SK-N-SH (cell line): Measurements from ENCODE around the gene CDKL5.

Source experiments
- CTCF ChIP-seq: fragments of 200-600 bp; sonication (generic); IDR thresholded peaks from 2 replicates; pipeline ENCODE4 v1.6.1; 2017; ENCODE audit warnings: antibody characterized with exemption, mild to moderate bottlenecking, moderate library complexity
- ELF1 ChIP-seq: IDR thresholded peaks from 2 replicates; pipeline ENCODE4 v1.4.0; 2012
- EZH2phosphoT487 ChIP-seq: fragments of 200-600 bp; sonication (generic); IDR thresholded peaks from 2 replicates; pipeline ENCODE4 v1.6.1; 2017; ENCODE audit warnings: low read depth, mixed run types, mild to moderate bottlenecking, antibody characterized with exemption, moderate library complexity, borderline replicate concordance
- FOXJ3 ChIP-seq: sonication (generic); formaldehyde crosslinking; IDR thresholded peaks from 2 replicates; pipeline ENCODE4 v1.5.1; 2020; ENCODE audit warnings: mild to moderate bottlenecking, missing genetic modification reagents
- MAX ChIP-seq: IDR thresholded peaks from 2 replicates; pipeline ENCODE4 v1.4.0; 2012; ENCODE audit warnings: low read depth
- MXI1 ChIP-seq: IDR thresholded peaks from 2 replicates; pipeline ENCODE4 v1.6.1; 2012; ENCODE audit warnings: mild to moderate bottlenecking, low read depth, low read length, improper control_type of control experiment
- NFIC ChIP-seq: IDR thresholded peaks from 2 replicates; pipeline ENCODE4 v1.4.0; 2012; ENCODE audit warnings: borderline replicate concordance
- POLR2AphosphoS5 ChIP-seq: IDR thresholded peaks from 2 replicates; pipeline ENCODE4 v1.6.1; 2012; ENCODE audit warnings: low read depth, low read length
- RCOR1 ChIP-seq: fragments of 150-350 bp; IDR thresholded peaks from 2 replicates; pipeline ENCODE4 v1.6.1; 2017; ENCODE audit warnings: antibody characterized with exemption, low read length
- TEAD4 ChIP-seq: IDR thresholded peaks from 2 replicates; pipeline ENCODE4 v1.4.0; 2012; ENCODE audit warnings: mild to moderate bottlenecking, borderline replicate concordance; ENCODE audit not compliant: insufficient read depth
- USF1 ChIP-seq: IDR thresholded peaks from 2 replicates; pipeline ENCODE4 v1.4.0; 2012; ENCODE audit warnings: low read depth, borderline replicate concordance
- USF2 ChIP-seq: fragments of 150-350 bp; IDR thresholded peaks from 2 replicates; pipeline ENCODE4 v1.6.1; 2017; ENCODE audit warnings: antibody characterized with exemption, low read length, low read depth, borderline replicate concordance
- YY1 ChIP-seq: IDR thresholded peaks from 2 replicates; pipeline ENCODE4 v1.4.0; 2012; ENCODE audit warnings: low read depth, mild to moderate bottlenecking

GRCh38 chrX:18579495-18579894 is 154.1 kb downstream of the CDKL5 start:
- TF ChIP-seq USF1 (no peak), CTCF (no peak), RCOR1 (no peak), MXI1 (no peak), YY1 (no peak), ELF1 (no peak), FOXJ3 (CRISPR knock-in tag) (no peak), USF2 (no peak), MAX (no peak), EZH2phosphoT487 (no peak), NFIC (no peak), POLR2AphosphoS5 (no peak), TEAD4 (no peak)
